CD14-positive monocyte (primary cell): ENCODE data around the gene PARVG. TPM values are rescaled to one million over a fixed set of nuclear protein-coding genes. Genes with fewer than 3 reads are reported as not detected.

Source experiments
- DNase-seq, 3 donors: peaks; one replicate each; pipeline ENCODE4 v3.0.0-alpha.2; 2011 to 2022
- H2AFZ ChIP-seq: 2 replicates; pipeline ENCODE4 v1.6.0; 2012; ENCODE audit warnings: mild to moderate bottlenecking, low read depth, low read length, inconsistent platforms; ENCODE audit not compliant: insufficient read depth, poor library complexity, severe bottlenecking
- H3K27ac ChIP-seq, 2 donors: 1 replicate in 1 of 2; 2 replicates in 1 of 2; pipeline ENCODE4 v1.5.1; 2012 to 2013; ENCODE audit warnings: low read length in 2 of 2, control low read depth in 1 of 2, inconsistent platforms in 1 of 2, low read depth in 1 of 2, mild to moderate bottlenecking in 1 of 2
- H3K27me3 ChIP-seq, 2 donors: one replicate each; pipeline versions ENCODE4 v1.6.0 to v1.6.1; 2011 to 2013; ENCODE audit warnings: low read length in 2 of 2; ENCODE audit not compliant: control insufficient read depth in 2 of 2, insufficient read depth in 2 of 2
- H3K36me3 ChIP-seq, 2 donors: replicated peaks in 1 of 2; 1 replicate in 1 of 2; 2 replicates in 1 of 2; pipeline versions ENCODE4 v1.5.1 to v1.6.1; 2012 to 2013; ENCODE audit warnings: low read length in 2 of 2, control low read depth in 1 of 2, inconsistent platforms in 1 of 2, mild to moderate bottlenecking in 1 of 2; ENCODE audit not compliant: insufficient read depth in 2 of 2, control insufficient read depth in 1 of 2
- H3K4me1 ChIP-seq, 2 donors: 1 replicate in 1 of 2; 2 replicates in 1 of 2; pipeline versions ENCODE4 v1.5.1 to v1.6.1; 2012 to 2013; ENCODE audit warnings: low read length in 2 of 2, control low read depth in 1 of 2, inconsistent platforms in 1 of 2, mild to moderate bottlenecking in 1 of 2, moderate library complexity in 1 of 2; ENCODE audit not compliant: insufficient read depth in 2 of 2, control insufficient read depth in 1 of 2
- H3K4me2 ChIP-seq: replicated peaks from 2 replicates; pipeline ENCODE3; 2012; ENCODE audit warnings: low read length, moderate library complexity, mild to moderate bottlenecking; ENCODE audit not compliant: poor library complexity, severe bottlenecking; ENCODE audit errors: extremely low read depth
- H3K4me3 ChIP-seq, 3 experiments: fragments of 200-600 bp in 1 of 3; sonication (generic) in 1 of 3; replicated peaks in 1 of 3; 1 replicate in 2 of 3; 2 replicates in 1 of 3; pipeline ENCODE4 v1.5.1; 2011 to 2013; ENCODE audit warnings: low read length in 3 of 3, mild to moderate bottlenecking in 3 of 3, control low read depth in 2 of 3, low read depth in 2 of 3, inconsistent platforms in 1 of 3, moderate library complexity in 1 of 3
- H3K79me2 ChIP-seq: 2 replicates; pipeline ENCODE4 v1.6.0; 2012; ENCODE audit warnings: mild to moderate bottlenecking, control low read depth, inconsistent platforms, low read length, moderate library complexity; ENCODE audit not compliant: insufficient read depth
- H3K9ac ChIP-seq: 2 replicates; pipeline ENCODE4 v1.6.0; 2017; ENCODE audit warnings: low read length, mild to moderate bottlenecking; ENCODE audit not compliant: insufficient read depth, poor library complexity, severe bottlenecking
- H3K9me3 ChIP-seq, 2 donors: replicated peaks in 1 of 2; 1 replicate in 1 of 2; 2 replicates in 1 of 2; pipeline versions ENCODE4 v1.5.1 to v1.6.1; 2012 to 2013; ENCODE audit warnings: low read length in 2 of 2, control low read depth in 1 of 2; ENCODE audit not compliant: control insufficient read depth in 1 of 2, insufficient read depth in 1 of 2
- H4K20me1 ChIP-seq: 2 replicates; pipeline ENCODE4 v1.6.0; 2012; ENCODE audit warnings: mild to moderate bottlenecking, low read length, control low read depth, moderate library complexity; ENCODE audit not compliant: insufficient read depth
- H3K27ac Mint-ChIP-seq, 7 donors: one replicate each; pipeline ENCODE4 v1.8.0; 2020; ENCODE audit warnings: mild to moderate bottlenecking in 7 of 7, mixed read lengths in 7 of 7, moderate library complexity in 6 of 7, inconsistent platforms in 2 of 7
- H3K27me3 Mint-ChIP-seq, 3 donors: one replicate each; pipeline ENCODE4 v1.8.0; 2021 to 2022; ENCODE audit warnings: low read depth in 3 of 3, mild to moderate bottlenecking in 3 of 3, mixed read lengths in 3 of 3, moderate library complexity in 3 of 3, inconsistent platforms in 1 of 3
- H3K36me3 Mint-ChIP-seq, 2 donors: one replicate each; pipeline ENCODE4 v1.8.0; 2020; ENCODE audit warnings: mixed read lengths in 2 of 2, inconsistent platforms in 1 of 2, mild to moderate bottlenecking in 1 of 2
- H3K4me1 Mint-ChIP-seq: one replicate; pipeline ENCODE4 v1.8.0; 2020; ENCODE audit warnings: mild to moderate bottlenecking, mixed read lengths
- H3K4me3 Mint-ChIP-seq, 2 donors: one replicate each; pipeline ENCODE4 v1.8.0; 2020; ENCODE audit warnings: mild to moderate bottlenecking in 2 of 2, mixed read lengths in 2 of 2, moderate library complexity in 1 of 2
- H3K9me3 Mint-ChIP-seq, 7 donors: one replicate each; pipeline ENCODE4 v1.8.0; 2020 to 2022; ENCODE audit warnings: mixed read lengths in 7 of 7, mild to moderate bottlenecking in 6 of 7, moderate library complexity in 6 of 7, inconsistent platforms in 2 of 7
- CTCF ChIP-seq: fragments of 200-600 bp; IDR thresholded peaks from one replicate; pipeline ENCODE4 v1.8.0; 2022; ENCODE audit warnings: antibody characterized with exemption, mild to moderate bottlenecking
- WGBS: methylation state at CpG from one replicate; pipeline ENCODE4 v1.1.5; 2013; ENCODE audit warnings: missing lambda C conversion rate; ENCODE audit not compliant: insufficient coverage; 5-methylcytosine and 5-hydroxymethylcytosine counted together
- intact Hi-C, 2 donors: fragments of 100-400 bp; cut with micrococcal nuclease; formaldehyde crosslinking; loops; one replicate each; pipeline versions ENCODE4 v1.15.0 to v1.15.1; 2023
- polyA plus RNA-seq, 3 donors: library from polyadenylated mRNA; depleted of rRNA in 1 of 3; unstranded in 2 of 3; stranded (reverse) in 1 of 3; fragments of 300-500 nt in 2 of 3; fragments of >200 nt in 1 of 3; fragmentation: Illumina TruSeq in 2 of 3; gene quantifications; 1 replicate in 2 of 3; 2 replicates in 1 of 3; pipeline ENCODE4 v1.2.3, GENCODE V29; 2012 to 2021

The PARVG gene
- polyA plus RNA-seq, 3 donors: 169 to 577 (median 190) TPM

- WGBS: 29% methylated on average over 10 of the region's 17 CpGs
- peaks cover 32 to 40% of the 10 kb centered on the region in 2 donors for H3K36me3 Mint-ChIP-seq
- intact Hi-C loops: loop anchor here (5.0 to 10.0 kb wide), 3 partner anchors 115 to 442 kb away; partner anchors contain the start of gene RTL6 (in 1 of the 2)
- H3K4me2 ChIP-seq: peak overlapping the region; percentile 97
- H2AFZ ChIP-seq: peak overlapping the region; percentile 82
- peaks cover 31 to 45% of the 10 kb centered on the region in 2 donors for H3K36me3 ChIP-seq
- peak overlapping the region; percentile 93 to 97 for H3K27ac ChIP-seq
- no peaks in the 10 kb centered on the region for H3K9me3 ChIP-seq
- no peaks in the 10 kb centered on the region for H3K9me3 Mint-ChIP-seq
- peaks cover 45% of the 10 kb centered on the region for H4K20me1 ChIP-seq
- peak overlapping the region; percentile 56 to 90 (median 86) for H3K4me3 ChIP-seq
- H3K4me3 Mint-ChIP-seq: peak overlapping the region; percentile 90 to 95
- no peaks in the 10 kb centered on the region for H3K27me3 Mint-ChIP-seq
- peak overlapping the region; percentile 95 for H3K9ac ChIP-seq
- H3K27me3 ChIP-seq: no peaks in the 10 kb centered on the region
- H3K79me2 ChIP-seq: peaks cover 77% of the 10 kb centered on the region
- peaks cover 35% of the 10 kb centered on the region for H3K4me1 Mint-ChIP-seq
- H3K27ac Mint-ChIP-seq: peak overlapping the region; percentile 96 to 100 (median 98)
- peak; percentile 87 to 92 (median 88) for DNase-seq
- H3K4me1 ChIP-seq: peaks cover 32 to 44% of the 10 kb centered on the region in 2 donors
- TF ChIP-seq CTCF: no peak
These were observed 2.0 kb downstream of the PARVG start for GRCh38 chr22:44182588-44183286.

GRCh38 chr22:44183287-44183588, 2.5 kb downstream of the PARVG start:
- peaks cover 33 to 45% of the 10 kb centered on the region in 2 donors for H3K36me3 Mint-ChIP-seq
- Histone ChIP-seq H3K4me1 (peaks cover 32 to 44% of the 10 kb centered on the region in 2 donors), H3K27me3 (no peaks in the 10 kb centered on the region), H3K9me3 (no peaks in the 10 kb centered on the region), H2AFZ (peak overlapping the region; percentile 49), H3K4me2 (peak overlapping the region; percentile 97), H3K9ac (peak overlapping the region; percentile 95), H3K79me2 (peaks cover 77% of the 10 kb centered on the region), H3K4me3 (peak overlapping the region; percentile 56 to 90 (median 86)), H3K36me3 (peaks cover 36 to 50% of the 10 kb centered on the region in 2 donors), H4K20me1 (peaks cover 50% of the 10 kb centered on the region), H3K27ac (peak overlapping the region; percentile 93 to 97)
- intact Hi-C loops: loop anchor here (5.0 to 10.0 kb wide), 3 partner anchors 116 to 442 kb away; partner anchors contain the start of gene RTL6 (in 1 of the 2)
- no peak for DNase-seq
- H3K9me3 Mint-ChIP-seq: no peaks in the 10 kb centered on the region
- TF ChIP-seq CTCF: no peak
- H3K4me3 Mint-ChIP-seq: peak overlapping the region; percentile 90 to 95
- peaks cover 35% of the 10 kb centered on the region for H3K4me1 Mint-ChIP-seq
- no peaks in the 10 kb centered on the region for H3K27me3 Mint-ChIP-seq
- peak overlapping the region; percentile 96 to 100 (median 98) for H3K27ac Mint-ChIP-seq
- WGBS: 71% methylated on average over 5 of the region's 8 CpGs
